ENCODE data around the gene RHEX. TPM values are rescaled to one million over a fixed set of nuclear protein-coding genes. Genes with fewer than 3 reads are reported as not detected.

RHEX gene
- total RNA-seq, 1 experiment from 2014 or later, result not detected

- TF ChIP-seq MAX (CRISPR knock-in tag; IDR thresholded peaks at IDR 0.05), result no peak
- TF ChIP-seq ZNF263 (CRISPR knock-in tag; IDR thresholded peaks at IDR 0.05; ENCODE audit: low read depth), result no peak
- TF ChIP-seq, protein P1, sequence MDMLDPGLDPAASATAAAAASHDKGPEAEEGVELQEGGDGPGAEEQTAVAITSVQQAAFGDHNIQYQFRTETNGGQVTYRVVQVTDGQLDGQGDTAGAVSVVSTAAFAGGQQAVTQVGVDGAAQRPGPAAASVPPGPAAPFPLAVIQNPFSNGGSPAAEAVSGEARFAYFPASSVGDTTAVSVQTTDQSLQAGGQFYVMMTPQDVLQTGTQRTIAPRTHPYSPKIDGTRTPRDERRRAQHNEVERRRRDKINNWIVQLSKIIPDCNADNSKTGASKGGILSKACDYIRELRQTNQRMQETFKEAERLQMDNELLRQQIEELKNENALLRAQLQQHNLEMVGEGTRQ (CRISPR knock-in tag; IDR thresholded peaks at IDR 0.05), result no peak
- TF ChIP-seq SMAD3 (CRISPR knock-in tag; IDR thresholded peaks at IDR 0.05; ENCODE audit: borderline replicate concordance), result no peak
- no peak for TF ChIP-seq JUN (CRISPR knock-in tag; IDR thresholded peaks at IDR 0.05)
- TF ChIP-seq KAT7 (CRISPR knock-in tag; IDR thresholded peaks at IDR 0.05; ENCODE audit: borderline replicate concordance), result no peak
- TF ChIP-seq, protein P2, sequence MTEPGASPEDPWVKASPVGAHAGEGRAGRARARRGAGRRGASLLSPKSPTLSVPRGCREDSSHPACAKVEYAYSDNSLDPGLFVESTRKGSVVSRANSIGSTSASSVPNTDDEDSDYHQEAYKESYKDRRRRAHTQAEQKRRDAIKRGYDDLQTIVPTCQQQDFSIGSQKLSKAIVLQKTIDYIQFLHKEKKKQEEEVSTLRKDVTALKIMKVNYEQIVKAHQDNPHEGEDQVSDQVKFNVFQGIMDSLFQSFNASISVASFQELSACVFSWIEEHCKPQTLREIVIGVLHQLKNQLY (CRISPR knock-in tag; IDR thresholded peaks at IDR 0.05), result no peak
- no peak for TF ChIP-seq ZNF317 (CRISPR knock-in tag; IDR thresholded peaks at IDR 0.05; ENCODE audit: borderline replicate concordance, low read depth)
- TF ChIP-seq ATF3 (CRISPR knock-in tag; conservative IDR thresholded peaks at IDR 0.05), result no peak
- TF ChIP-seq ZNF121 (CRISPR knock-in tag; IDR thresholded peaks at IDR 0.05), result no peak
- no peak for TF ChIP-seq ELF4 (CRISPR knock-in tag; IDR thresholded peaks at IDR 0.05; ENCODE audit: low read depth)
- TF ChIP-seq, protein P3, sequence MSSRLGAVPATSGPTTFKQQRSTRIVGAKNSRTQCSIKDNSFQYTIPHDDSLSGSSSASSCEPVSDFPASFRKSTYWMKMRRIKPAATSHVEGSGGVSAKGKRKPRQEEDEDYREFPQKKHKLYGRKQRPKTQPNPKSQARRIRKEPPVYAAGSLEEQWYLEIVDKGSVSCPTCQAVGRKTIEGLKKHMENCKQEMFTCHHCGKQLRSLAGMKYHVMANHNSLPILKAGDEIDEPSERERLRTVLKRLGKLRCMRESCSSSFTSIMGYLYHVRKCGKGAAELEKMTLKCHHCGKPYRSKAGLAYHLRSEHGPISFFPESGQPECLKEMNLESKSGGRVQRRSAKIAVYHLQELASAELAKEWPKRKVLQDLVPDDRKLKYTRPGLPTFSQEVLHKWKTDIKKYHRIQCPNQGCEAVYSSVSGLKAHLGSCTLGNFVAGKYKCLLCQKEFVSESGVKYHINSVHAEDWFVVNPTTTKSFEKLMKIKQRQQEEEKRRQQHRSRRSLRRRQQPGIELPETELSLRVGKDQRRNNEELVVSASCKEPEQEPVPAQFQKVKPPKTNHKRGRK (CRISPR knock-in tag; IDR thresholded peaks at IDR 0.05; ENCODE audit: borderline replicate concordance), result no peak
- no peak for TF ChIP-seq ZNF219 (CRISPR knock-in tag; IDR thresholded peaks at IDR 0.05; ENCODE audit: borderline replicate concordance)
- no peak for TF ChIP-seq HMGA2 (CRISPR knock-in tag; IDR thresholded peaks at IDR 0.05)
- no peak for TF ChIP-seq PRRX2 (CRISPR knock-in tag; IDR thresholded peaks at IDR 0.05)
- TF ChIP-seq ZSCAN18 (CRISPR knock-in tag; IDR thresholded peaks at IDR 0.05), result no peak
- TF ChIP-seq, protein P4, sequence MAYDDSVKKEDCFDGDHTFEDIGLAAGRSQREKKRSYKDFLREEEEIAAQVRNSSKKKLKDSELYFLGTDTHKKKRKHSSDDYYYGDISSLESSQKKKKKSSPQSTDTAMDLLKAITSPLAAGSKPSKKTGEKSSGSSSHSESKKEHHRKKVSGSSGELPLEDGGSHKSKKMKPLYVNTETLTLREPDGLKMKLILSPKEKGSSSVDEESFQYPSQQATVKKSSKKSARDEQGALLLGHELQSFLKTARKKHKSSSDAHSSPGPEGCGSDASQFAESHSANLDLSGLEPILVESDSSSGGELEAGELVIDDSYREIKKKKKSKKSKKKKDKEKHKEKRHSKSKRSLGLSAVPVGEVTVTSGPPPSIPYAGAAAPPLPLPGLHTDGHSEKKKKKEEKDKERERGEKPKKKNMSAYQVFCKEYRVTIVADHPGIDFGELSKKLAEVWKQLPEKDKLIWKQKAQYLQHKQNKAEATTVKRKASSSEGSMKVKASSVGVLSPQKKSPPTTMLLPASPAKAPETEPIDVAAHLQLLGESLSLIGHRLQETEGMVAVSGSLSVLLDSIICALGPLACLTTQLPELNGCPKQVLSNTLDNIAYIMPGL (CRISPR knock-in tag; IDR thresholded peaks at IDR 0.05), result no peak
- TF ChIP-seq ZBTB43 (CRISPR knock-in tag; IDR thresholded peaks at IDR 0.05), result no peak
- Mint-ChIP-seq H3K9me3 (peaks cover 27% of the 10 kb centered on the region), H3K4me1 (peaks cover 6% of the 10 kb centered on the region), H3K27me3 (ENCODE audit: low read depth) (peaks cover 4% of the 10 kb centered on the region; the same call in 1 of the 2 replicates), H3K4me3 (no peak overlapping the region), H3K27ac (no peak overlapping the region), H3K36me3 (no peaks in the 10 kb centered on the region)
- POLR2A ChIA-PET, result no interaction called here
- ATAC-seq, result no peak
- CTCF ChIA-PET, result no interaction called here
- DNase-seq (ENCODE audit: low spot score), result no peak
These were observed 89.8 kb downstream of the RHEX start for GRCh38 chr1:206142770-206143169.

All from WTC11 (cell line).